NCI-H1694 treated with DMSO at 0.1 percent for 48 hours (cell line): ENCODE measurements around the gene CPED1.
A peak's percentile ranks its signal among the peaks of the same experiment; 100 is the strongest.
"Not testable (repeated sequence)": the region's sequence is repeated elsewhere in the genome, so short reads cannot be mapped to it uniquely, and the experiment has no call there.

Source experiments
- DNase-seq: peaks from one replicate; lab custom pipeline; 2025; lab: John Stamatoyannopoulos, UW

Gene CPED1

GRCh38 chr7:121071662-121072061 lies 83.2 kb downstream of the CPED1 start:
- DNase-seq = no peak

DNA sequence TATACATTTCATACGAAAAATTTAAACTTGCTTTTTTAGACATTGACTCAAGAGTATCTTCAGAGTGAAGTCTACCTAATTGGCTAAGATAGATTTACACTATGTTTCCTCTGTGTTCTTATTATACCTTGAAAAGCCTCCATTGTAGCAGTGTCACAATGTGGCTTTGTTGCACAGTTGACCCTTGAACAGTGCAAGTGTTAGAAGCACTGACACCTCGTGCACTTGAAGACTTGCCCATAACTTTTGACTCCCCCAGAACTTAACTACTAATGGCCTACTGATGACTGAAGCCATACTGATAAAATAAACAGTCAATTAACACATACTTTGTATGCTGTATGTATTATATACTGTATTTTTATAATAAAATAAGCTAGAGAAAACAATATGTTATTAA lies 84.3 kb downstream of the CPED1 start:
- DNase-seq = no peak

- DNase-seq = no peak
These were observed 85.1 kb downstream of the CPED1 start for GRCh38 chr7:121073463-121074099.

- not testable (repeated sequence) for DNase-seq
These were observed 86.9 kb downstream of the CPED1 start for GRCh38 chr7:121075424-121075841.

DNA sequence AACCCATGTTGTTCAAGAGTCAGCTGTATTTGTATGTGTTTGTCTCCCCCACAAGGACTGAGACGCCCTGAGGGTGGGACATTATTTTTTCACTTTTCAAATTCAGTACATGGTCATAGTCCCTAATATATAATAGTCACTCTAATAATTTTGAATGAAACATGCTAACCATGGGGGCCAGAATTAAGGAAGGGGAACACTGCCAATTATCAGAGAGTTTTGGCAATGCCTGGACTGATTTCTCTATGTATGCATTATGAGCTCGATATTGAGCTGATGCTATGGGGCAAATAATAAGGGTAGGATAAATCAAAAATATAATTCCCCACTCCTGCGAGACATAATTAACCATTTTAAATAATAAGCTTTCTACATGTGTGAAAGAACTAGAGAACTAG lies 87.4 kb downstream of the CPED1 start:
- DNase-seq = no peak

DNA sequence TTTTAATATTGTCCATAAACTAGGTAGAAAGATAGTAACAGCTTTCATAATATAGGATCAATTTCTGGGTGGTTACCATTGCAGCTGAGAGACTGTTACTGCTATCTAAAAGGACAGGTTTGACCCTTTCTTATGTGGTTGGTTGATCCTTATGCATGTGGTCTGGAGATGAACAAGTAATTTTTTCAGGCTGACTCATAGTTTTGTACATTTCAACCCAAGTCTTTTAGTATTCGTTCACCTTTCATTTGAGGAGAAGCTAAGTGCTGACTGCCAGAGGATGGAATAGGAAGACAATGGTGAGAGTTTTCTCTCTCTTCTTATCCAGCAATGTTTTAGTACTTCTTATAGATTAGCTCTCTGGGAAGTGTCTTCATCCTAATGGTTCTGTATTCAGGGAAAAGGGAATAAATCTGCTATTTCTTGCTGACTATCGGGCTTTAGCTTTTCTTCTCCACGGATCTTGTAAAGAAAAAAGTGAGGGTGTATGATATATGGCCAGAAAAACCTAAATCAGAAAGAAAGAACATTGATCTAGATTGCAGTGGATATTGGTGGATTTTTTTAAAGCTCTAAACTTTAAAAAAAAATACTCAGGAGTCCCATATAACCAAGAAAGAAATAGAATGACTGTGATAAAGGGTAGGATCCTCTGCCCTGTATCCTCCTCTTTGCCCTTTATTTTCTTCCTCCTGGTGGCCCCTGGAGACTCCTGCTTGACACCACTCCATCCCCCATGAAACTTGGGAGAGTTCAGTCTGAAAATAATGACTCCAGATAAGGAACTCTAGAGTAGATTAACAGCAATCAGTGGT lies 88.0 kb downstream of the CPED1 start:
- no peak for DNase-seq

GRCh38 chr7:121077165-121077630 lies 88.7 kb downstream of the CPED1 start:
- DNase-seq = no peak

DNA sequence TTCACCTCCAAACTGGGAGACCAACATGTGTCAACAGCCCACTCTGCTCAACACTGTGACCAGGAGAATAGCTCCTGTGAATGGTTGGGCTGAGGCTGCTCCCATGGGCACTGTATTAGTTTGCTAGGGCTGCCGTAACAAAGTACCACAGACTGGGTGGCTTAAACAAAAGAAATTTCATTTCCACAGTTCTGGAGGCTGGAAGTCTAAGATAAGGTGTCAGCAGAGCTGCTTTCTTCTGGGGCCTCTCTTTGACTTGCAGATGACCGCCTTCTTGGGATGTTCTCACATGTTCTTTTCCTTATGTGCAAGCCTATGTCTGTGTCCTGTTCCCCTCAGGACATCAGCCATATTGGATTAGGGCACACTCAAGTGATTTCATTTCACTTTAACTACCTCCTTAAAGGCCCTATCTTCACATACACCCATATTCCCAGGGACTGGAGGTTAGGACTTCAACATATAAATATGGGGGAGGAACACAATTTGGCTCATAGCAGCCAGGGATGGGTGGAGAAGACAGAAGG lies 90.3 kb downstream of the CPED1 start:
- DNase-seq = no peak

- no peak for DNase-seq
These were observed 91.1 kb downstream of the CPED1 start for GRCh38 chr7:121079425-121080169.

GRCh38 chr7:121080257-121080912 lies 91.9 kb downstream of the CPED1 start:
- DNase-seq = no peak

DNA sequence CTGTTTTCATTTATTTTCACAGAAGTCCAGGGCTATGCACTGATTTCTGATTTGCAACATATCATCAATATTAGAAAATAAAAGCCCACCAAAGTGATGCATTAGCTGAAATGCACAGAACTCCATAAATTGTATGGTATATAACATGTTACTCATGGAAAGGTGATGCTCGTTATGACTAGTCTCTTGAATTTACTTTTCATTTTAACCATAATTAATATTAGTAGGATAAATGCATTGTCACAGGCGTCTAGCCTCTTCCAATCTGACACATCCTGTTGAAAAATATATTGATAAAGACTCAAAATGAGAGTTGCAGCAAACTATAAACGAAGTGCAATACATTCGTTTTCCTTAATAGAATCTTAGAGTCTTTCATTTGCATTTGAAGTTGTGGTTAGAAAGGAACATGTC lies 92.4 kb downstream of the CPED1 start:
- no peak for DNase-seq

GRCh38 chr7:121081327-121081936 lies 92.9 kb downstream of the CPED1 start:
- peak; percentile 66 for DNase-seq

GRCh38 chr7:121082400-121083101 lies 94.0 kb downstream of the CPED1 start:
- no peak for DNase-seq

GRCh38 chr7:121083138-121083789 lies 94.8 kb downstream of the CPED1 start:
- DNase-seq = no peak

- DNase-seq = no peak
These were observed 95.3 kb downstream of the CPED1 start for GRCh38 chr7:121083790-121084251.

- no peak for DNase-seq
These were observed 95.7 kb downstream of the CPED1 start for GRCh38 chr7:121084256-121084655.

DNA sequence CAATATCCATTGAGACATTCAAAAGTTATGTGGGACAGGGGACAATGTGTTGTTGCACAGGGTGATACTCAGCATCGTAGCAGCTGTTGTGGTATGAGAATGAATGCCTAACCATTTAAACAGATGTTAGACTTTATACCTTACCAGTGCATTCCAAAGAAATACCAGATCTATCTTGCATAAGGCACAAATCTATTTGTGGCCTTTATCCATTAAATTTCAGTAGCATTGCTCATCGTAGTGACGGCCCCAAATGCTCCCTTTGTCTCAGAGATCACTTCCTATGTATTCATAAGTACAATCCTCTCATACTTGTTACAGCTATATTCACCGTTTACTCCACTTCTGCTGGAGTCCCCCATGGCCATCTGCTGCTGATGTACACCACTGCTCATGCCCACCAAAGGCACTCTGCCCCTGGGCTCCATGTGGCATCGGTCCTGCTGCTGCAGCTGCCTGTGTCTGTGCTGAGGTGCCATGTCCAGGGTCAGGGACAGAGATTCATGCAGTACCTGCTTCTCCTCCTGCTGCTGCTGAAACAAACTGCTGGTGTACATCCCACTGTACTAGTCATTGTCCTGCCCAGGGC lies 96.3 kb downstream of the CPED1 start:
- peak; percentile 7 for DNase-seq

GRCh38 chr7:121085922-121086321 lies 97.4 kb downstream of the CPED1 start:
- DNase-seq = no peak

- DNase-seq = no peak
These were observed 100.4 kb downstream of the CPED1 start for GRCh38 chr7:121088870-121089269.

DNA sequence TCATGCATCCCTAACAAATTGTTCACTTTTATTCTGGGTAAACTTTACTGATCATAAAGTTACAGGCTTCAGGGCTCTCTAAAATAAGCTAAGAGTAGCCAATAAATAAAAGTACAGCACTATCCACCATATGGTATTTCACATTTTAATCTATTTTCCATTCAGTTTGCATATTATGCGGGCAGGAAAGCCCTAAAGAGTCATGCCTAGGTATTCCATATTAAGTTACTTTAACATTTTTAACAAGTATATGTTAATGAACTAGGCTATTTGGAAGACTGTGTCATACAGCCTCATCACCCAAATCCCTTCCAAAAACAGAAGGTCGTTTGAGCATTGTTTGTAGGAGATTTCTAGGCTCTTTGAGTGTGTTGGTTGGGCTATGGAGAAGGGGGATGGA lies 106.3 kb downstream of the CPED1 start:
- no peak for DNase-seq
